WI38 (cell line): ENCODE results near the gene PROKR2.

Experiments used
- H3K4me3 ChIP-seq: 2 replicates; pipeline ENCODE4 v1.5.1; 2011; ENCODE audit warnings: low read depth, mild to moderate bottlenecking, control low read depth, low read length
- TF ChIP-seq, protein P1 (sequence below): IDR thresholded peaks from 2 replicates; pipeline ENCODE4 v1.5.1; 2012; ENCODE audit warnings: low read depth, mild to moderate bottlenecking, control low read depth, low read length

PROKR2 gene

DNA sequence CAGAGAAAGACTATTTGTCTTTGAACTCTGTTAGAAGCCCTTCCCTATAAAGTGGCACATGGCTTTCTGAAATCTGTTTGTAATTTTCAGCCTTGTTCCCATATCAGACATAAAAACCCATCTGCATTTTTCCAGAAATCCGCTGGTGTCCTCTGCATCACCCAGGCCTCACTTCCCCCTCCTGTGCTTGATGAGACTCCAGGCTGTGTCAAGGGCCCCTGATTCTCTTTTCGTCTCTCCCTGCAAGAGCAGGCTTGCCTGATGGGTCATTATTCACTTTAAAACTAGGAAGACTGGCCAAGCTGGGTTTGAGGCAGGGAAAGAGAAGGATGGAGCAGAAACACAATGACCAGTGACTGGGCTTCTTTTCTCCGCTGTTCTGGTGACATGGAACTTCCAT lies 10.6 kb upstream of the PROKR2 start:
- TF ChIP-seq, protein P1, sequence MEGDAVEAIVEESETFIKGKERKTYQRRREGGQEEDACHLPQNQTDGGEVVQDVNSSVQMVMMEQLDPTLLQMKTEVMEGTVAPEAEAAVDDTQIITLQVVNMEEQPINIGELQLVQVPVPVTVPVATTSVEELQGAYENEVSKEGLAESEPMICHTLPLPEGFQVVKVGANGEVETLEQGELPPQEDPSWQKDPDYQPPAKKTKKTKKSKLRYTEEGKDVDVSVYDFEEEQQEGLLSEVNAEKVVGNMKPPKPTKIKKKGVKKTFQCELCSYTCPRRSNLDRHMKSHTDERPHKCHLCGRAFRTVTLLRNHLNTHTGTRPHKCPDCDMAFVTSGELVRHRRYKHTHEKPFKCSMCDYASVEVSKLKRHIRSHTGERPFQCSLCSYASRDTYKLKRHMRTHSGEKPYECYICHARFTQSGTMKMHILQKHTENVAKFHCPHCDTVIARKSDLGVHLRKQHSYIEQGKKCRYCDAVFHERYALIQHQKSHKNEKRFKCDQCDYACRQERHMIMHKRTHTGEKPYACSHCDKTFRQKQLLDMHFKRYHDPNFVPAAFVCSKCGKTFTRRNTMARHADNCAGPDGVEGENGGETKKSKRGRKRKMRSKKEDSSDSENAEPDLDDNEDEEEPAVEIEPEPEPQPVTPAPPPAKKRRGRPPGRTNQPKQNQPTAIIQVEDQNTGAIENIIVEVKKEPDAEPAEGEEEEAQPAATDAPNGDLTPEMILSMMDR: no peak
- H3K4me3 ChIP-seq: no peak overlapping the region

DNA sequence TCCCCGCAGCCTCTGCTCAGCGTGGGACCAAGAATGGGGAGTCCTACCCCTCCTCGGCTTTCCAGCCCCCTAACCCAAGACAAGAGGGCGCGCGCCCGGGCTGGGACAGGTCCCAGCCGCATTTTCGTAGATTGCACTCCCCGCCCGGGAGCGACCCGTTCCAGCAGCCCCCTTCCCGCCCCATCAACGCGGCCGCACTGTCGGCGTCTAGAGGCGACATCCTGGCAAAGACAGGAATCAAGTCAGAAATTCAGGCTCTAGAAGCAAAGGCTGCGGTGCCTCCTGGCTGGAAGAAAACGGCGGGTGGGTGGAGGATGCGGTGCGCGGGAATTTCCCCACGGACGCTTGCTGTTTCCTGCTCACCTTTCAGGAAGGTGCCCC lies 957 bp downstream of the PROKR2 start:
- TF ChIP-seq, protein P1: no peak
- H3K4me3 ChIP-seq: no peak overlapping the region

DNA sequence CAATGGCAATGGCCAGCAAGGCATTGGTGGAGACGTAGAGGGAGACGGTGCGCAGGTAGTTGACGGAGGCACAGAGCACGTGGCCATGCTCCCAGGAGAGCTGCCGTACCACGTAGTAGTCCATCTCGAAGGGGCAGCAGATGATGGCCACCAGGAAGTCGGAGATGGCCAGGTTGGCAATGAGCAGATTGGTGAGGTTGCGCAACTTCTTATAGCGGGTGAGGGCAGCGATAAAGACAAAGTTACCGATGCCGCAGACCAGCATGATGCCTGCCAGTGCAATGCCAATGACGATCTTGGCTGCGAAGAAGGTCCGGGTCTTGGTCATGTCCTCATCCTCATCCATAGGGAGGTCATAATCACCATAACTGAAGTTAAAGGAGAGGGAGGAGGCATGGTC lies 2.8 kb downstream of the PROKR2 start:
- TF ChIP-seq, protein P1: no peak
- H3K4me3 ChIP-seq: no peak overlapping the region

DNA sequence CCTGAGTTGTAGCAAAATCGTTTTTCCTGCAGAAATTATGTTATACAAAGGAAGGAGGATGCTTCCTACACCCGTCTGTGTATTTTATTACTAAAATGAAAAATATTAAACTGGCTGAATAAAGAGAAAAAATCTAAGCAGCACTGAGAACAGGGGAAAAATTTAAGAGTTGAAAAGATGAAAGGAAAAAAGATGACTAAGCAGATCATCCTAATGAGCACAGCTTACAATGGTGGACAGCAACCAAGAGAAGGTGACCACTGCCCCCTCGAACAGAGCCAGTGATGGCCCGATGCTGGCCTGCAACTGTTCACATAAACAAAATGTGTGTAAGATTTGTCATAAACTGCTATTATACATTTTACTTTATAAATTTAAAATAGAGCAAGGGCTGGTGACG lies 4.2 kb downstream of the PROKR2 start:
- TF ChIP-seq, protein P1: no peak
- H3K4me3 ChIP-seq: no peak overlapping the region

DNA sequence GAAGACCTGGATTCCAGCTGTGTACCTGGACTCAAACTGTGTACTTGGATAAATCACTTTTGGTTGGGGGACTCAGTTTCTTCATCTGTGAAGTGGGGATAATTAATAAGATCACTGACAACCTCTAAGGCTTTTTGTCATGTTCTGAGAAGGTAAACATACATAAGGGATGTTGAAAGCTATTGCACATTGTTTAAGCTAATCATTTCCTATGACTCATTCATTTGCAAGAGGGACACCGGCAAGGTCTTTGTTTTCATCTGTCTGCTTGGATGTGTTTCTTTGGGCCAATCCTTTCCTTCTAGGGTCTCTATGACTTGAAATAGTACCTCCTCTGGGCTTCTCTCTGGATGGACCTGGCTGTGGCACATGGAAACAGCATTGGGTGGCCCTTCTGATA lies 6.8 kb downstream of the PROKR2 start:
- TF ChIP-seq, protein P1: no peak
- no peak overlapping the region for H3K4me3 ChIP-seq

DNA sequence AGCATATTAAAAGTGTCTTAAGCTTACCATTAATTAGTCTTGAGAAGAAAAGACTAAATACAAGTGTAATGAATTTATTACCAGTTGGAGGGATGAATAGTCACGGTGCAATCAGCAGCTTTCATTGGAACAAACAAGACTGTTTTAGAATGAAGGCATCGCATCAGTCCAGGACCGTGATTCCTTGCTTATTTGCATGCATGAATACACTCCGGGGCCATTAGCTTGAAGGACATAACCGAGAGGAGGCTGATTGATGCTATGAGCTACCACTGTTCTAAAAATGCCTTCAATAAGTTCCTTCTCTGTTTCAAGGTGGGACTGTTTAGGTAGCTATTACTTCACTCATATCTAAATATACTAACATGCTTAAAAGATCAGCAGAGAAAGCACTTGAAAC lies 17.9 kb downstream of the PROKR2 start:
- TF ChIP-seq, protein P1: no peak
- no peak overlapping the region for H3K4me3 ChIP-seq

DNA sequence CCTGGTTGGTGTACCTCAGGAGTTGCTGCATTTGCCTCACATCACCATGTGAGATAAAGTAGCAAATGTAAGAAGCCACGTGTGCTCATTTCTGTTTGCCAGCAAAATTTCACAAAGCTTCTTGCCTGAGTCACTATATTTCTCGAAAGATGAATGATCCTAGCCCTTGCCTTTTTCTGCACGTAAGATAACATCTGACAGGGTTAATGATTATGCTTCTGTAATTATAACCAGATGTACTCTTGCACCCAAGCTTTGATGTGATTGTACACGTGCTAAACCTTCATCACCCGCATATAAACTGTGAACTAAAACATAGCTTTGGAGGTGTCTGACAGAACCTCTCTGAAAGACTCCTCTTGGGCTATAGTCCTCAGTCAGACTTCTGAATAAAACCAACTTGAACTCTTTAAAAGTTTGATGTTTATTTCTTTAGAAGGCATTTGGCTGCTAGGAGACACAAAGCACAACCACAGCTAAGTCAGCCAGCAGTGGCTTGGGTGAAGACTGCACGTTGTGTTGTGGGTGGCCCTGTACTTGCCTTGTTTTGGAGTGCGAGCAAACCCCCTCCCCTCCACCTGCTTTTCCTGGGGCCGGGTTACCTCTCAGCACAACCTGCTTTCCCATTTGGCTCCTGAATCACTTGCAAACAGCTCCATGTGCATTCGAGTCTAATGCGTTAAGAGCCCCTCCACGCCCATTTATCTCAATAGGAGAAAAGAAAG lies 19.3 kb downstream of the PROKR2 start:
- H3K4me3 ChIP-seq: no peak overlapping the region
- TF ChIP-seq, protein P1: no peak
